NCI-H1092 treated with DMSO at 0.1 percent for 48 hours (cell line): ENCODE results near the gene DCTPP1.
"Not testable (repeated sequence)": the region's sequence is repeated elsewhere in the genome, so short reads cannot be mapped to it uniquely, and the experiment has no call there.

ENCODE experiments used
- DNase-seq: peaks from one replicate; lab custom pipeline; 2025; lab: John Stamatoyannopoulos, UW

The DCTPP1 gene

GRCh38 chr16:30429678-30430427 lies at the start of gene DCTPP1:
TSS of gene DCTPP1 (minus strand) at chr16:30430030. CDS start at chr16:30429980, 50 bp downstream.
- peak; percentile 100 for DNase-seq

DNA sequence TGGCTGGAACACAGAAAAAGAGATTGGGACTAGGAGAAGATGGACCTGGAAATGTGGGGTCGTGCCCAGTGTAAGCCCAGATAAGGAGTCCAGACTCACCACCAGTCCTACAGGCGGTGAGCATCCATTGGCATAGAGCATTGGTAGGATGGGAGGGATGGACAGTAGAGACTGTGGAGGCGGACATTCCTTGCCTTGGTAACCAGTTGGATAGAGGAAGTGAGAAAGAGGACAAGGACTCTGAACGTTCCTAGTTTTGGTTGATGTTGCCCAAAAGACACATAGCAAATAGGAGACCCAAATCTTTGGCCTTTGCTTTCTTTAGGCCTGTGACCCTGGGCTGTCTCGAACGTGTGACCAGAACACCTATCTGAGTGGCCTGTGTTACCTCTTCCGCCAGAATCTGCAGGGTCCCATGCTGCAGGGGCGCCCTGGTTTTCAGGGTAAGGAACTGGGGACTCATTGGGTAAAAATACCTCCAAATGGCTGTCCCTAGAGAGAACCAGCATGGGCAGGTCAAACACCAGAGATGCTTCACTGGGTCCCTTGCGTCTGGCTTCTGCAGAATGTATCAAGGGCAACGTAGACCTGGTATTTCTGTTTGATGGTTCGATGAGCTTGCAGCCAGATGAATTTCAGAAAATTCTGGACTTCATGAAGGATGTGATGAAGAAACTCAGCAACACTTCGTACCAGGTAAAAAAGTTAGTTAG lies 49.1 kb upstream of the DCTPP1 start:
- DNase-seq = no peak

- not testable (repeated sequence) for DNase-seq
These were observed 47.9 kb upstream of the DCTPP1 start for GRCh38 chr16:30477773-30478172.

- no peak for DNase-seq
These were observed 47.2 kb upstream of the DCTPP1 start for GRCh38 chr16:30476991-30477390.

DNA sequence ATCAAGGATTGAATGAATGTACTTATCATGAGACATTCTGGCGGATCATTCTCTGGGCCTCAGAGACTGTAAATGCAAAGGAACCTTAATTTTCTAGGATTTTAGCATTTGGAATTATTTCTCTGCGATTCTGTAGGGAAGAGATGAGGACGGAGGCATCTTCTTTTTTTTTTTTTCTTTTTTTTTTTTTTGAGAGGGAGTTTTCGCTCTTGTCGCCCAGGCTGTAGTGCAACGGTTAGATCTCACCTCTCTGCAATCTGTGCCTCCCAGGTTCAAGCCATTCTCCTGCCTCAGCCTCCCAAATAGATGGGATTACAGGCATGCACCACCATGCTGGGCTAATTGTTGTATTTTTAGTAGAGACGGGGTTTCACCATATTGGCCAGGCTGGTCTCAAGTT lies 44.9 kb upstream of the DCTPP1 start:
- no peak for DNase-seq

GRCh38 chr16:30474074-30474452 lies 44.2 kb upstream of the DCTPP1 start:
- DNase-seq = no peak

- DNase-seq = no peak
These were observed 43.6 kb upstream of the DCTPP1 start for GRCh38 chr16:30473231-30474073.

GRCh38 chr16:30472328-30472942 lies 42.6 kb upstream of the DCTPP1 start, which contains the start of gene ITGAL:
TSS of gene ITGAL (plus strand) at chr16:30472742. CDS start at chr16:30472838, 96 bp downstream.
- no peak for DNase-seq

- DNase-seq = no peak
These were observed 40.8 kb upstream of the DCTPP1 start for GRCh38 chr16:30470632-30470995.

GRCh38 chr16:30470170-30470512 lies 40.3 kb upstream of the DCTPP1 start:
- DNase-seq = no peak

GRCh38 chr16:30464078-30464477 lies 34.2 kb upstream of the DCTPP1 start:
- no peak for DNase-seq

GRCh38 chr16:30461426-30461825 lies 31.6 kb upstream of the DCTPP1 start:
- DNase-seq = not testable (repeated sequence)

DNA sequence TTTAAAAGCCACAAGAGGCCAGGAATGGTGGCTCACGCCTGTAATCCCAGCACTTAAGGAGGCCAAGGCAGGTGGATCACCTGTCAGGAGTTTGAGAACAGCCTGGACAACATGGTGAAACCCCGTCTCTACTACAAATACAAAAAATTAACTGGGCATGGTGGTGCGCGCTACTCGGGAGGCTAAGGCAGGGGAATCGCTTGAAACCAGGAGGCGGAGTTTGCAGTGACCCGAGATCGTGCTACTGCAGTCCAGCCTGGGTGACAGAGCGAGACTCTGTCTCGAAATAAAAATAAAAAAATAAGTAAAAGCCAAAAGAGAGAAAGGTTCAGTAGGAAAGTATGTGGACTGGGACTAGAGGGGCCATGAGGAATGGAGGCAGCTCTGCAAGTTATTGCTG lies 29.6 kb upstream of the DCTPP1 start:
- no peak for DNase-seq

GRCh38 chr16:30458561-30459394 lies 28.9 kb upstream of the DCTPP1 start:
- no peak for DNase-seq

GRCh38 chr16:30457743-30458560 lies 28.1 kb upstream of the DCTPP1 start:
- no peak for DNase-seq

DNA sequence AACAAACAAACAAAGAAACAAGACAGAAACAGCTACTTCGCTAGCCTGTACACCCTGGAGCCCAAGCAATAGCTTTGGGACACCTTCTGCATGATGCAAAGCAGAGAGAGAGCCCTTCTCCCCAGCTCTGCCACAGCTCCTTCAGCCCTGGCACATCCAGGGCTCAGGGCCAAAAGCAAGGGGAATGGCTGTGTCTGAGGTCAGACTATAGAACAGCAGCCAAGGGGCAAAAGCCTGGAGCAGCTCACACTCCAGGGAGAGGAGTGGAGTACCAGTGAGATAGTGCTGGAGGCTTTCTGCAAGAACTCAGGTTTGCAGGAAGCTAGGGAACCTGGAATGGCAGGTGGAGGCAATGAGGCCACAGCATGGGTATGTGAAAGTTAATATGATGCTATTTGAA lies 27.4 kb upstream of the DCTPP1 start:
- DNase-seq = no peak

- DNase-seq = no peak
These were observed 26.5 kb upstream of the DCTPP1 start for GRCh38 chr16:30456302-30456701.

DNA sequence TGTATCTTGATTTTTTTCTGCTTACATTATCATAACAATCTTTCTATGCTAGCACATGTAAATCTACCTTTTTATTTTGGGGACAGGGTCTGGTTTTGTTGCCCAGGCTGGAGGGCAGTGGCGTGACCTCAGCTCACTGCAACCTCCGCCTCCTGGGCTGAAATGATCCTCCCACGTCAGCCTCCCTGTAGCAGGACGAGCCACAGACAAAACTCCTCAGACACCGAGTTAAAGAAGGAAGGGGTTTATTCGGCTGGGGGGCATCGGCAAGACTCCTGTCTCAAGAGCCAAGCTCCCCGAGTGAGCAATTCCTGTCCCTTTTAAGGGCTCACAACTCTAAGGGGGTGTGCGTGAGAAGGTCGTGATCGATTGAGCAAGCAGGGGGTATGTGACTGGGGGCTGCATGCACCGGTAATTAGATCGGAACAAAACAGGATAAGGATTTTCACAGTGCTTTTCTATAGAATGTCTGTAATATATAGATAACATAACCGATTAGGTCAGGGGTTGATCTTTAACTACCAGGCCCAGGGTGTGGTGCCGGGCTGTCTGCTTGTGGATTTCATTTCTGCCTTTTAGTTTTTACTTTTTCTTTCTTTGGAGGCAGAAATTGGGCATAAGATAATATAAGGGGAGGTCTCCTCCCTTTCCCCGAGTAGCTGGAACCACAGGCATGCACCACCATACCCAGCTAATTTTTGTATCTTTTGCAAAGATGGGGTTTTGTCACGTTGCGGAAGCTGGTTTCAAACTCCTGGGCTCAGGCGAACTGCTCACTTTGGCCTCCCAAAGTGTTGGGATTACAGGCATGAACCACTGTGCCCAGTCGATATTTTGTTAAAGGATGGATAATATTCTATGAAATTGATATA lies 23.1 kb upstream of the DCTPP1 start:
- DNase-seq = not testable (repeated sequence)

DNA sequence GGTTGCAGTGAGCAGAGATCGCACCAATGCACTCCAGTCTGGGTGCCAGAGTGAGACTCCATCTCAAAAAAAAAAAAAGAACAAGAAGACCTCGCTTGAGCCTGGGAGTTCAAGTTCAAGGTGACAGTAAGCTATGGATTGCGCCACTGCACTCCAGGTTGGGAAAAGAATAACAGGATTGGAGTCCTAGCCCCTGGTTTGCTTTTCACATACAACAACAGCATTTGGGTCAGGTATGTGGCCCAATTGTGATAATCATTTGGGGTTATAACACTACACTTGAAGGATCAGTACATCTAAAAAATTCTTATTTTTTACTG lies 19.2 kb upstream of the DCTPP1 start:
- no peak for DNase-seq
